Neural progenitor cell (in vitro differentiated cells): ENCODE data around the gene KPNA5.

Source experiments
- EZH2phosphoT487 ChIP-seq: fragments of 200-600 bp; sonication (generic); IDR thresholded peaks from 2 replicates; pipeline ENCODE4 v1.6.1; 2017; ENCODE audit warnings: antibody characterized with exemption
- TF ChIP-seq, protein P1 (sequence below): fragments of 200-600 bp; sonication (generic); IDR thresholded peaks from 2 replicates; pipeline ENCODE4 v1.5.1; 2017; ENCODE audit warnings: antibody characterized with exemption, mild to moderate bottlenecking

DNA sequence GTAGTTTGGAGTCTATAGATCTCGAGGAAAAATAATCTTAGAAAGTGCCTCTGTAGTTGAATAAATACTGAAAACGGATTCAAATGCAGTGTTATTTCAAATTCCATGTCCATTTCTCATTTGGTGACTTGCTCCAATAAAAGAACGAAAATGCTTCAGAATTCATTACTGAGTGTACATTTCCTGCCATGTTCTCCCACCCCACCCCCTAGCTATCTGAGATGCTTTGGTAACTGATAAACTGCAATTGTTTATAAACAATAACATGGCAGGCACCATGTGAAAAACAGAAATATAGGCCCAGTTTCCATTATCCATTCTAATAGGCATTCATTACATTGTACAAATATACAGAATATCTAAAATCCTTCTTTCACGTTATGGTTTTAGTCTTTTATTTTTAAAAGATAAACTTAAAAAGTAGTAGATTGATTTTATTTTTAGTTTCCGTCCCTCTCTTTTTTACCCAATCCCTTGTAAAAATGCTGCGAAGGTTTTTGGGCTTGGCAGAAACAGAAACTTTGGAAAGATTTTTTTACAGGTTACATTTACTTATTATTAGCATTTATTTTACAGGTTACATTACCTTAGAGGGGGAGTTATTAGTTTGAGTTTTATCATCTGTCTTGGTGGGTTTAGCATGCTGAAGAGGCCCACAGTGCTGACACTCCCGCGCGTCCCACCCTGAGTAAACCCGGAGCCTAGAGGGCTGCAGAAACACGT, 83.1 kb downstream of the KPNA5 start:
- TF ChIP-seq, protein P1, sequence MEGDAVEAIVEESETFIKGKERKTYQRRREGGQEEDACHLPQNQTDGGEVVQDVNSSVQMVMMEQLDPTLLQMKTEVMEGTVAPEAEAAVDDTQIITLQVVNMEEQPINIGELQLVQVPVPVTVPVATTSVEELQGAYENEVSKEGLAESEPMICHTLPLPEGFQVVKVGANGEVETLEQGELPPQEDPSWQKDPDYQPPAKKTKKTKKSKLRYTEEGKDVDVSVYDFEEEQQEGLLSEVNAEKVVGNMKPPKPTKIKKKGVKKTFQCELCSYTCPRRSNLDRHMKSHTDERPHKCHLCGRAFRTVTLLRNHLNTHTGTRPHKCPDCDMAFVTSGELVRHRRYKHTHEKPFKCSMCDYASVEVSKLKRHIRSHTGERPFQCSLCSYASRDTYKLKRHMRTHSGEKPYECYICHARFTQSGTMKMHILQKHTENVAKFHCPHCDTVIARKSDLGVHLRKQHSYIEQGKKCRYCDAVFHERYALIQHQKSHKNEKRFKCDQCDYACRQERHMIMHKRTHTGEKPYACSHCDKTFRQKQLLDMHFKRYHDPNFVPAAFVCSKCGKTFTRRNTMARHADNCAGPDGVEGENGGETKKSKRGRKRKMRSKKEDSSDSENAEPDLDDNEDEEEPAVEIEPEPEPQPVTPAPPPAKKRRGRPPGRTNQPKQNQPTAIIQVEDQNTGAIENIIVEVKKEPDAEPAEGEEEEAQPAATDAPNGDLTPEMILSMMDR: no peak
- TF ChIP-seq EZH2phosphoT487: no peak
